GM19035 (cell line): ENCODE measurements around the gene GRM1.

Experiments
- ATAC-seq: cut with Tn5 transposase; IDR thresholded peaks from one replicate; pipeline ENCODE4 v1.9.1; 2021; ENCODE audit not compliant: unreplicated experiment

Gene GRM1

GRCh38 chr6:146434732-146435390 lies 406.0 kb downstream of the GRM1 start:
- ATAC-seq, result no peak

- ATAC-seq, result no peak
These were observed 413.0 kb downstream of the GRM1 start for GRCh38 chr6:146441907-146442306.

- ATAC-seq, result no peak
These were observed 415.3 kb downstream of the GRM1 start for GRCh38 chr6:146444189-146444588.

DNA sequence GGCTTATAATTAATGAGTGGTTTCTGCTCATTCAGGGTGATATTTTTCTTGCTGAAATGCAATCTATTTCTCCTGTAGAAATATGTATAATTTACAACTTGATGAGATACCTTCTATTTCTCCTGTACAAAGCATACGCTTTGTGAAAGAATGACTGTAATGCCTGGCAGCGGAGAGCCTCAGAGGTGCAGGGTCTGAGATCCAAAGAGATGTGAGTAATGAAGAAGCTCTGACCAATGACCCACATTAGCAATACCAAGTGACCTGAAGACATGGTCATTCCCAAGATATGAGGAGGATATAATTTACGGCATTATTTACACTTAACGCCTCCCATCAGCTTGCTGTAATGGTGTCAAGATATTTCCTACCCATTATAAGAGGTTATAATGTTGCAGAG lies 416.4 kb downstream of the GRM1 start:
- ATAC-seq, result no peak

GRCh38 chr6:146456886-146457285 lies 428.0 kb downstream of the GRM1 start:
- no peak for ATAC-seq

GRCh38 chr6:146460941-146461340 lies 432.1 kb downstream of the GRM1 start:
- ATAC-seq, result no peak

DNA sequence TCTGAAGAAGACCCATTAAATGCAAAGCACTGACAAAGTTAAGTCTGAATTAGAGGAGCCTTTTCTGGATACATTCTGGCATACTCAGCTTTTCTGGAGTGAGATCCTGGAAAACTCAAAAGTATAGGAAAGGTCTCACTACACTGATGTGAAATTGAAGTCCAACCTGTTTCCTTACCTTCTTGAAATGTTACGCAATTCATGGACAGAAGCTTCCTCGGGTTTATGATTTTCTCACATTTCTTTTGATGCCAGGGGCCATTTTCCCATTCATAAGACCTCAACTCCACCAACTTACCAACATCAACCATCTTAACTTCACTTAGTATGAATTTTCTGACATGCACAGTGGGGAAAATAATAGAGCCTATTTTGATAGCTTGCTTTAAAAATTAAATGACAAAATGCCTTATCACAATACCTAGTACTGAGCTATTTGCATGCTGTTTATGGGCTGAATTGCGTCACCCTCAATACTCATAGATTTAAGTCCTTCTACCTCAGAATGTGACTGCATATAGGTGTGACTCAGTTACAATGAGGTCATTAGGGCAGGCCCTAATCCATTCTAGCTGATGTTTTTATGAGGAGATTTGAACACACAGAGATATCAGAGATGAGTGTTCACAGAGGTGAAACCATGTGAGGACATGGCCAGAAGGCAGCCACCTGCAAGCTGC lies 441.4 kb downstream of the GRM1 start:
- no peak for ATAC-seq

- no peak for ATAC-seq
These were observed 444.1 kb downstream of the GRM1 start for GRCh38 chr6:146472918-146473317.

DNA sequence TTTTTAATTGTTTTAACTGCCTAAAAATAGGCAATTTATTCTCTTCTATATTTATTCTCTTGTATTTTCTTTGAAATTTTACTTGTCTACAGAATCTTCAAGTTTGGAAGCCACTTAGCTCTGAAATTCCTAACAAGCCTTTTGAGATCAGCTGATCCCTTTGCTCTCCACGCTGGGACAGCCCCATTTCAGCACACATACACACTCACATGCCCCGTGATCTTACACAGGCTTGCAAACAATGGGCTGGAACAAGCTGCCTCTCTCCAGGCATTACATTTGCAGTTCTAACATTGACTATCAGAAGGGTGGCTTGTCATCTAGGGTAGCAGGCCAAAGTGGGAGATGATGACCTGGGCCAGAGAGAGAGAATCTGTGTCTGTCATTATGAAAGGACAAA lies 452.7 kb downstream of the GRM1 start:
- no peak for ATAC-seq

DNA sequence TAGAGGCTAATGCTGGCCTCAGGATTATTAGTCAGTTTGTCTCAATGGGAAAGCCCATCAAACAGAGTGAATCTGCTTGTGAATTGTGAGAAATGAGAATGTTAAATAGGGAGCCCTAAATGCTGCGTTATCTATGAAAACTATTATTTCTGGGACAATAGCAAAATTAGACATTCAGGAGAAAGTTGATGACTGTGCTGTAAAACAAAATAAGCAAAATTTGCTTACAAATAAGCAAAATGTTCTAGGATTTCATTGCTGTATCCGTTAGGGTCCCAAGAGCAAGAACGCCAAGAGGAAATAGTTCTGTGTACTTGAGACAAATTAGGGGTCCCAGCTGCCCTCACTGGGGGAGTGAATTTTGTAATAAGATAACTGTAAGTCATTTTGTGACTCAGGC lies 455.5 kb downstream of the GRM1 start:
- ATAC-seq, result no peak
